ENCODE data around the gene ZNRF2.
A peak's percentile ranks its signal among the peaks of the same experiment; 100 is the strongest.

The ZNRF2 gene

GRCh38 chr7:30284298-30285066, at the start of gene ZNRF2:
Gene ZNRF2 (plus strand): TSS chr7:30284597. CDS start chr7:30285358, 761 bp downstream.
- peak; percentile 91 for DNase-seq

GRCh38 chr7:30237271-30237695, 47.1 kb upstream of the ZNRF2 start:
- DNase-seq: no peak

DNA sequence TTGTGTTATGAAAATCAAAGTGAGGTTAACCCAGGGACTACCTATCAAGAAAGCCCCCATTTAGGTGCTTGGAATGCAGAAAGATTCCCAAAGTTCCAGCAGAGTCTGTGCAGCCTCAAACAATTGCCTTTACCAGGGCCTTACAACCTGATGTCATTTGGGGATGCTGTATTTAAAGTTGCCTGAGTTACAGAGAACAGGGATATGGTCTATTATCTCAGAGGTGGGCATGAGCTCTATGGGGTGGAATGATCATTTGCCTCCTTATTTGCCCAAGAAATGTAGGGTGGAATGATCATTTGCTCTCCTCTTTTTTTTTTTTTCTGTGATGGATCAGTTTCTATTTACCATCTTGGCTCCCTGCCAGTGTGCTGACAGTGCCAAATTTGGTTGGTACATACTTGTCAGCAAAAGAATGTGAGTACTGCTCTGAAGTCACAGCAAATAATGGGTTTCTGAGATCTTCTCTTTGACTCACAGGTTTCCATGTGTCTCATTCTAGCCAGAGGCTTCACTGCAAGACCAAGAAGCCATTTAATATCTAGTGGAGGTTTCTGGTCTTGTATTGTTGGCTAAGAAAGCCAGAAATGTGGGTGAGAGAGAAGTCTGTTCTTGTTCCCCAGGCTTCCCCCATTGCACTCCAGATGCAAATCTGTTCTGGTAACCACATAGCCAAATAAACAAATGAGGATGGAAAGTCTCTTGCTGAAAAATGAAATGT, 45.5 kb upstream of the ZNRF2 start:
- DNase-seq: no peak

GRCh38 chr7:30240106-30240800, 44.1 kb upstream of the ZNRF2 start:
- DNase-seq: no peak

DNA sequence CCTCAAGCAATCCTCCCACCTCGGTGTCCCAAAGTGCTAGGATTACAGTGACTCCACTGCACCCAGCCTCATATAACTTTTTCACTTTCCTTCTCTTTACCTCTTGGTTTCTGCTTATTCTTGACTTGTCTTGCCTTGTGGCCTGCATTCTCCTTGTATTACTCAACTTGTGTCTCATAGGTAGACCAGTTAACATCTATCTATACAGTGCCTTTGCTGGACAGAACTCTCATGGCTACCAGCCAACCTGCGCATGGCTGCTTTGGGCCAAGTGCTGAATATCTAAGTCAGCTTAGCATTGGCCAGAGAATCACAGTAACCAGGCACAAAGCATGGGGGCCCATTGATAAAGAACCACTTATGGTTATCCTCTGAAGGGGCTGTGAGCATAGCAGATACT, 42.6 kb upstream of the ZNRF2 start:
- no peak for DNase-seq

- no peak for DNase-seq
Observed at GRCh38 chr7:30244340-30244739, 40.1 kb upstream of the ZNRF2 start.

GRCh38 chr7:30245913-30246312, 38.5 kb upstream of the ZNRF2 start:
- no peak for DNase-seq

DNA sequence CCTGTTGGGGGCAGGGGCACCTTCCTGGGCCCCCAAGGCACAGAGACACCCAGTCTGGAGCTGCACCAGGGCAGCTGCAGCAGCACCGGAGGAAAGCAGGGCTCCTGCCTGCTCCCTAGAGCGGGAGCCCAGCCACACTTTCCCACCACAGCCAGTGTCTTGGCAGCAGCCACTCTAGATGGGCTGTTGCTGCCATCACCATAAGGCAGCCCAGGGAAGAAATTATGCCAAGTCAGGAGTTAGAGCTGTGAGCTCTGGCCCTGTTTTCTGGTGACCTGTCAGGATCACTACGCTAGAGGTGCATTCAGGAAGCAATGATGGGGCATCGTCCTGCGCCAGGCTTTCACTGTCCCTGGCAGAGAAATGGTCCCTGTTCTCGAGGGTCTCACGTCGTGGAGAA, 38.0 kb upstream of the ZNRF2 start:
- DNase-seq: no peak

DNA sequence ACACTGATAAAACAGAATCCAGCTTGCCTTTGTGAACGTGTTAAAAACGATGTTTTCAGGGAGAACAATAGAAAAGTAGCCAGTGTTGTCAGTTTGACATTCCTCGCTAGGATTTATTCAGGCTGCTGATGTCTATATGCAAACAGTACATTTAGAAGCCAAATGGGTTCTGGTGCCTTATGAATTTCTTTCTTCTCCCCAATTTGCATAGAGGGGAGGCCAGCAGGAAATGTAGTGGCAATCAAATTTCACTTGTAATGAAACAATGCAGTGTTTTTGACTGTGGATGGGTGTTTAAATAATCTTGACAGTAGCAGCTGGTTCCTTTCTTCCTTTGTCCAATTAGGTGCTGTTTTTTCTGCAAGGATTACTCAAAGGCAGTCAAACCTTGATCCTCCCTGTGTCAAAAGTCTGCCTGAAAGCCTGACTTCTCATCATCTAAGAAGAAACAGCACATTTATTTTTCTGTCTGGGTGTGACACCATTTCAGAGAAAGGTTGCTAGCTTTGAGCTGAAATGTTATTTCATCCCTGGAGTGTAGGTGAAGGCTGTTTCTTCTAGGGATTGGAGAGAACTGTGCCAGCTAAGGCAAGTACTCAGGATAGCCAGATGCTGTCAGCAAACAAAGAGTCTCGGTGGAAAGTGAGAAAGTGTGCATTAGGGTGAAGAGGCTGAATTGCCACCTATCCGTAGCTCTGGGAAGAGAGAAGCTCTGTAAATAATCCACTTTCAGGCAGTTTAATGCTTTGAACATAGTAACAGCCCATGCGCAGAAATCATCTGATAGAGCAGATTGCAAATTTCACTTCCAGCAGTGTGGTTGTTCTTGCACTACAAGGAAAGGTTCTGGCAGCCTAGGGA, 36.6 kb upstream of the ZNRF2 start:
- DNase-seq: no peak

- no peak for DNase-seq
Observed at GRCh38 chr7:30249316-30249715, 35.1 kb upstream of the ZNRF2 start.

GRCh38 chr7:30249986-30250774, 34.2 kb upstream of the ZNRF2 start:
- no peak for DNase-seq

- no peak for DNase-seq
Observed at GRCh38 chr7:30251708-30252329, 32.6 kb upstream of the ZNRF2 start.

GRCh38 chr7:30252885-30253795, 31.3 kb upstream of the ZNRF2 start:
- peak; percentile 25 to 48 for DNase-seq

DNA sequence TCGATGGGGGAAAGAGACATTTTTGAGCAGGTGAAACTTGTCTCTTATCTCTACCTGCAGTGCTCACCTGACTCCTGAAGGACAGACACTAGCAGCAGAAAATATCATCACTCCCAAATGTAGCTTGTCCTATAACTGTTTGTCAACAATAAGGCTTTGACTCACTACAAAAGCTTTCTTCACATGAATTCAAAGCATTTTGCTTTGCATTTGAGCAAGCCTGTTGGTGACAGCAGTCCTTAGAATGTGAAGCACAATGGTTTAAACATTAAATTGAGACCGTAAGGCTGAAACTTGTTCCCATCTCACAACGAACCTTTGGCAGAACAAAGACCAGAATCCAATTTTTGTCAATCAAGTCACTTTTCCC, 30.6 kb upstream of the ZNRF2 start:
- no peak for DNase-seq

DNA sequence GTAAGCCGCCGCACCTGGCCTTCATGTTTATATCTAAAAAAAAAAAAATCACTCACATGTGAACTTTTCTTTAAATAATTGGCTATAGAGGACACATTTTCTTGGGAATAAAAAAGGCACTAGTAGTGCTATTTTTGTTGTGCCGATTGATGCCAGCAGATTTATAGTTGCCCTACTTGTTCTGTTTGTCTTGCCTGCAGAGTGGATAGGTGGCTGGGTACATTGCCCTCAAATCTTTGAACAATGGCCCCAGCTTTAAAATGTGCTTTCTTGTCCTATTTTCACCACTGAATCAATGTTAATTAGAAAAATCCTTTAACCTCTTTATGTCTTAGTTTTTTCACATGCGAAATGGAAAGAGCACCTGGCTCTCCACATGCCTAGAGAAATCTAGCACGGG, 30.1 kb upstream of the ZNRF2 start:
- no peak for DNase-seq

GRCh38 chr7:30254717-30255063, 29.7 kb upstream of the ZNRF2 start:
- no peak for DNase-seq

DNA sequence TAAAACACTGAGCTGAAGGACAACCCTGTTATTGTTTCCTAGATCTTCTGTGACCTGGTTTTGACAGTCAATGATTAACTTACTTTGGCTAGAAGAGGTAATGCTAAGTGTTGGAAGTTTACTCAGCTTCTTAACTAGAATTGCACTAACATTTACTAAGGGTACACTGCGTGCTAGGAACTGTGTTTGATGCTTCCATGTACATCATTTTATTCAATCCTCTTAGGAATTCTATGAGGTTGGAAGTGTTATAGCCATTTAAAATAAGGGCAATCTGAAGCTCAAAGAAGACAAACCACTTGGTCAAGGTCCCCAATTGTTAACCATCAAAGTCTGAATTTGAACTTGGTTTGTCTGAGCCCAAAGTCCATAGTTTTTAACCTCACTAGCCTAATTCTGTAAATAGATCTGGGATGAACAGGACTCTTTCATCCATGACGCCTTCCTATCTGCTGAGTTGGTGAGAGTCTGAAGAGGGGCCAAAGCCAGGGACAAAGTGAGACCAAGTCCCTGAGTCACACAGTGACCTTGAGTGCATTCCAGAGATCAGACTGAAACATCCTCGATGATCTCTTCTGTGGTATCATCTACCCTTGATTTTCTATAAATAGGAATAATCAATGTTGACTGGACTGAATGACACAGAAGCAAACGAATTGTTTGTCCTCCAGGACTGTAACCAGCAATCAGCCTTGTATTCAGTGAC, 29.2 kb upstream of the ZNRF2 start:
- no peak for DNase-seq

DNA sequence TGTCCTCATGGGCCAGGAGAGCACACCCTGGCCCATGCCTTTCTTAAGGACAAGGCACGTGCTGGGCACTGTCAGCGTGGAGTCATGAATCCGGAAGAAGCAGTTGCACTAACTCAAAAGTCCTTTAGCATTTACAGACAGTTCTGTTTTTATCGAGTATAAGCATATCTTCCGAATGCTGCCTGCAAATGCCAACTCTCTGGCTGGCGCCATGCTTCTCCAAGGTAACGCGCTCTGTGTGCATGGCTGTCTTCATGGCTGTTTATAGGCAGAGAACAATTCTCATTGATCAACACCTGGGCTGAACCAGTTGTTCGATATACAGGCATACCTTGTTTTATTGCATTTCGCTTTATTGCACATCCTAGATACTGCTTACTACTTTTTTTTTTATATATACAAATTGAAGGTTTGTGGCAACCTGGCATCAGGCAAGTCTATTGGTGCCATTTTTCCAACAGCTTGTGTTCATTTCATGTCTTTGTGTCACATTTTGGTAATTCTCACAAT, 28.0 kb upstream of the ZNRF2 start:
- DNase-seq: no peak

GRCh38 chr7:30260246-30260768, 24.1 kb upstream of the ZNRF2 start:
- no peak for DNase-seq
